ENCODE measurements around the gene TGM6. TPM values are rescaled to one million over a fixed set of nuclear protein-coding genes. Genes with fewer than 3 reads are reported as not detected.

TGM6 gene
- polyA plus RNA-seq, 1 experiment, result not detected

- Histone ChIP-seq H3K9me3 (ENCODE audit: control insufficient read depth, insufficient read depth, low read length) (no peaks in the 10 kb centered on the region; the same call in 1 of the 2 replicates), H3K4me3 (ENCODE audit: low read depth, low read length) (peak within 1 kb of the TSS; percentile 94), H3K27ac (ENCODE audit: low read depth, low read length) (peak within 1 kb of the TSS; percentile 96), H3K27me3 (ENCODE audit: control insufficient read depth, insufficient read depth, low read length) (no peaks in the 10 kb centered on the region)
- no peak for TF ChIP-seq CTCF (IDR thresholded peaks at IDR 0.05; ENCODE audit: low read depth, low read length)
- peak; percentile 97 for DNase-seq (ENCODE audit: low read depth, low spot score)
- ChIA-PET POLR2A (interaction anchor here (0.6 to 2.2 kb wide), 12 partner anchors 12 to 1320 kb away, joined by 3 to 21 read pairs (median 4); partner anchors contain the start of genes NOP56 and ZNF343), CTCF (interaction anchor here (0.9 to 2.6 kb wide), 7 partner anchors 14 to 180 kb away, joined by 3 to 13 read pairs (median 3); no protein-coding TSS in a partner anchor)
These were observed 89.9 kb downstream of the TGM6 start, which contains the start of gene SNRPB for GRCh38 chr20:2470423-2471193. SNRPB (minus strand) TSS chr20:2470789; CDS start chr20:2470690, 99 bp downstream.

DNA sequence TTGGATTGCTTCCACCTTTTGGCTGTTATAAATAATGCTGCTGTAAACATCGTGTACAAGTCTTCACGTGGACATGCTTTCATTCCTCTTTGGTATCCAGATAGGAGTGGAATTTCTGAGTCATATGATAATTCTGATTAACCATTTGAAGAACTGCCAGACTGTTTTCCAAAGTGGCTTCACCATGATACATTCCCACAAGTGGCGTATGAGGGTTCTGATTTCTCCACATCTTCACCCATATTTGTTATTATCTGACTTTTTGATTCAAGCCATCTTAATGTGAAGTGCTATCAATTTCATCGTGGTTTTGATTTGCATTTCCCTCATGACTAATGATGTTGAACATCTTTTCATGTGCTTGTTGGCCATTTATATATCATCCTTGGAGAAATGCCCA lies 92.8 kb downstream of the TGM6 start:
- Histone ChIP-seq H3K27ac (ENCODE audit: low read depth, low read length) (no peak overlapping the region), H3K27me3 (ENCODE audit: control insufficient read depth, insufficient read depth, low read length) (no peaks in the 10 kb centered on the region), H3K4me3 (ENCODE audit: low read depth, low read length) (no peak overlapping the region), H3K9me3 (ENCODE audit: control insufficient read depth, insufficient read depth, low read length) (no peaks in the 10 kb centered on the region; the same call in 1 of the 2 replicates)
- TF ChIP-seq CTCF (IDR thresholded peaks at IDR 0.05; ENCODE audit: low read depth, low read length), result no peak
- POLR2A ChIA-PET, result no interaction called here
- DNase-seq (ENCODE audit: low read depth, low spot score), result peak; percentile 72
- CTCF ChIA-PET, result interaction anchor here (1.5 to 2.6 kb wide), 2 partner anchors 48 to 50 kb away, joined by 3 to 9 read pairs; no protein-coding TSS in a partner anchor

- Histone ChIP-seq H3K27ac (ENCODE audit: low read depth, low read length) (no peak overlapping the region), H3K4me3 (ENCODE audit: low read depth, low read length) (no peak overlapping the region), H3K27me3 (ENCODE audit: control insufficient read depth, insufficient read depth, low read length) (no peaks in the 10 kb centered on the region), H3K9me3 (ENCODE audit: control insufficient read depth, insufficient read depth, low read length) (no peaks in the 10 kb centered on the region; the same call in 1 of the 2 replicates)
- POLR2A ChIA-PET, result no interaction called here
- no peak for DNase-seq (ENCODE audit: low read depth, low spot score)
- no peak for TF ChIP-seq CTCF (IDR thresholded peaks at IDR 0.05; ENCODE audit: low read depth, low read length)
- CTCF ChIA-PET, result interaction anchor here (1.0 kb wide), 1 partner anchor 20 kb away, joined by 3 read pairs; no protein-coding TSS in a partner anchor
These were observed 95.4 kb downstream of the TGM6 start for GRCh38 chr20:2475850-2476741.

- ChIA-PET CTCF (interaction anchor here (1.0 to 3.4 kb wide), 2 partner anchors 21 to 45 kb away, joined by 3 to 17 read pairs; no protein-coding TSS in a partner anchor), POLR2A (interaction anchor here (0.6 kb wide), 1 partner anchor 17 kb away, joined by 3 read pairs; no protein-coding TSS in a partner anchor)
- Histone ChIP-seq H3K27ac (ENCODE audit: low read depth, low read length) (no peak overlapping the region), H3K27me3 (ENCODE audit: control insufficient read depth, insufficient read depth, low read length) (no peaks in the 10 kb centered on the region), H3K9me3 (ENCODE audit: control insufficient read depth, insufficient read depth, low read length) (no peaks in the 10 kb centered on the region; the same call in 1 of the 2 replicates), H3K4me3 (ENCODE audit: low read depth, low read length) (no peak overlapping the region)
- no peak for DNase-seq (ENCODE audit: low read depth, low spot score)
- TF ChIP-seq CTCF (IDR thresholded peaks at IDR 0.05; ENCODE audit: low read depth, low read length), result 0 out of 2 replicates have a peak, but pooled peaks have one; percentile 10
These were observed 96.3 kb downstream of the TGM6 start for GRCh38 chr20:2476742-2477615.

Measured in AG04450 (cell line).